ENCODE results near the gene IFNE.

Gene IFNE

GRCh38 chr9:21482213-21482612 lies at the start of gene IFNE:
TSS of gene IFNE (minus strand) at chr9:21482313. CDS start at chr9:21481694, 619 bp downstream.
- no peaks in the 10 kb centered on the region for H3K4me1 Mint-ChIP-seq
- no peaks in the 10 kb centered on the region for H3K9me3 Mint-ChIP-seq
- H3K36me3 Mint-ChIP-seq (ENCODE audit: low read depth), result no peaks in the 10 kb centered on the region
- peaks cover 3% of the 10 kb centered on the region for H3K27me3 Mint-ChIP-seq (ENCODE audit: low read depth)
- H3K27ac Mint-ChIP-seq, result no peak within 1 kb of the TSS
- TF ChIP-seq CTCF (IDR thresholded peaks at IDR 0.05; ENCODE audit: unreplicated experiment in 3 of 3), result no peak
- H3K4me3 Mint-ChIP-seq, result no peak within 1 kb of the TSS

GRCh38 chr9:21528123-21528808 lies 46.2 kb upstream of the IFNE start:
- Mint-ChIP-seq H3K27me3 (ENCODE audit: low read depth) (peaks cover 8% of the 10 kb centered on the region), H3K27ac (no peak overlapping the region), H3K36me3 (ENCODE audit: low read depth) (no peaks in the 10 kb centered on the region), H3K4me3 (no peak overlapping the region), H3K9me3 (no peaks in the 10 kb centered on the region), H3K4me1 (no peaks in the 10 kb centered on the region)
- TF ChIP-seq CTCF (IDR thresholded peaks at IDR 0.05; ENCODE audit: unreplicated experiment in 3 of 3), result no peak

- peaks cover 8% of the 10 kb centered on the region for H3K27me3 Mint-ChIP-seq (ENCODE audit: low read depth)
- H3K9me3 Mint-ChIP-seq, result no peaks in the 10 kb centered on the region
- no peak for TF ChIP-seq CTCF (IDR thresholded peaks at IDR 0.05; ENCODE audit: unreplicated experiment in 3 of 3)
- no peaks in the 10 kb centered on the region for H3K4me1 Mint-ChIP-seq
- no peaks in the 10 kb centered on the region for H3K36me3 Mint-ChIP-seq (ENCODE audit: low read depth)
- no peak overlapping the region for H3K4me3 Mint-ChIP-seq
- no peak overlapping the region for H3K27ac Mint-ChIP-seq
Observed at GRCh38 chr9:21527579-21527978, 45.5 kb upstream of the IFNE start.

GRCh38 chr9:21525174-21525573 lies 43.1 kb upstream of the IFNE start:
- H3K27ac Mint-ChIP-seq, result no peak overlapping the region
- no peak overlapping the region for H3K4me3 Mint-ChIP-seq
- no peaks in the 10 kb centered on the region for H3K36me3 Mint-ChIP-seq (ENCODE audit: low read depth)
- no peaks in the 10 kb centered on the region for H3K4me1 Mint-ChIP-seq
- no peak for TF ChIP-seq CTCF (IDR thresholded peaks at IDR 0.05; ENCODE audit: unreplicated experiment in 3 of 3)
- peaks cover 8% of the 10 kb centered on the region for H3K27me3 Mint-ChIP-seq (ENCODE audit: low read depth)
- H3K9me3 Mint-ChIP-seq, result no peaks in the 10 kb centered on the region

GRCh38 chr9:21524099-21524830 lies 42.2 kb upstream of the IFNE start:
- Mint-ChIP-seq H3K27me3 (ENCODE audit: low read depth) (peaks cover 8% of the 10 kb centered on the region), H3K4me3 (no peak overlapping the region), H3K4me1 (no peaks in the 10 kb centered on the region), H3K27ac (no peak overlapping the region), H3K9me3 (no peaks in the 10 kb centered on the region), H3K36me3 (ENCODE audit: low read depth) (no peaks in the 10 kb centered on the region)
- no peak for TF ChIP-seq CTCF (IDR thresholded peaks at IDR 0.05; ENCODE audit: unreplicated experiment in 3 of 3)

All from nephron (organoid).